CD4-positive, CD25-positive, alpha-beta regulatory T cell (primary cell): Measurements from ENCODE around the gene NLGN3. TPM values are rescaled to one million over a fixed set of nuclear protein-coding genes. Genes with fewer than 3 reads are reported as not detected.
A peak's percentile ranks its signal among the peaks of the same experiment; 100 is the strongest.

Source experiments
- ATAC-seq, 2 donors: fragments of 150-1000 bp; cut with Tn5 transposase; one replicate each; pipeline ENCODE4 v1.10.0; 2021; ENCODE audit warnings: low read depth in 2 of 2, moderate number of reproducible peaks in 2 of 2, moderate library complexity in 1 of 2
- DNase-seq, 3 donors: peaks; one replicate each; pipeline versions ENCODE4 v3.0.0 to v3.0.0-alpha.2; 2012 to 2022; ENCODE audit warnings: mixed read lengths in 1 of 3
- H3K27ac ChIP-seq: one replicate; pipeline ENCODE4 v1.7.0; 2013; ENCODE audit warnings: mild to moderate bottlenecking, low read length; ENCODE audit not compliant: insufficient read depth, poor library complexity, severe bottlenecking
- H3K27me3 ChIP-seq: one replicate; pipeline ENCODE4 v1.7.0; 2013; ENCODE audit warnings: low read length; ENCODE audit not compliant: control insufficient read depth, insufficient read depth
- H3K36me3 ChIP-seq: one replicate; pipeline ENCODE4 v1.7.0; 2013; ENCODE audit warnings: mild to moderate bottlenecking, low read length, moderate library complexity; ENCODE audit not compliant: control insufficient read depth, insufficient read depth
- H3K4me1 ChIP-seq: 2 replicates; pipeline ENCODE4 v1.7.0; 2013; ENCODE audit warnings: mild to moderate bottlenecking, low read length; ENCODE audit not compliant: insufficient read depth, control insufficient read depth, poor library complexity, severe bottlenecking
- H3K4me3 ChIP-seq: one replicate; pipeline ENCODE4 v1.7.0; 2013; ENCODE audit warnings: low read depth, mild to moderate bottlenecking, low read length, moderate library complexity
- H3K9me3 ChIP-seq, 2 experiments: 1 replicate in 1 of 2; 2 replicates in 1 of 2; pipeline ENCODE4 v1.7.0; 2013; ENCODE audit warnings: low read length in 2 of 2, mild to moderate bottlenecking in 1 of 2, moderate library complexity in 1 of 2; ENCODE audit not compliant: control insufficient read depth in 2 of 2
- H3K27ac Mint-ChIP-seq, 3 donors: one replicate each; pipeline ENCODE4 v1.8.0; 2020 to 2022; ENCODE audit warnings: mild to moderate bottlenecking in 3 of 3, mixed read lengths in 3 of 3, moderate library complexity in 2 of 3
- H3K27me3 Mint-ChIP-seq: one replicate; pipeline ENCODE4 v1.8.0; 2022; ENCODE audit warnings: mild to moderate bottlenecking, mixed read lengths
- H3K36me3 Mint-ChIP-seq: one replicate; pipeline ENCODE4 v1.8.0; 2020; ENCODE audit warnings: mixed read lengths
- H3K4me1 Mint-ChIP-seq, 4 donors: one replicate each; pipeline ENCODE4 v1.8.0; 2020 to 2022; ENCODE audit warnings: mixed read lengths in 4 of 4, mild to moderate bottlenecking in 1 of 4
- H3K4me3 Mint-ChIP-seq, 4 donors: one replicate each; pipeline ENCODE4 v1.8.0; 2020 to 2022; ENCODE audit warnings: mild to moderate bottlenecking in 4 of 4, mixed read lengths in 4 of 4, moderate library complexity in 3 of 4
- H3K9me3 Mint-ChIP-seq, 7 donors: one replicate each; pipeline ENCODE4 v1.8.0; 2020 to 2022; ENCODE audit warnings: mixed read lengths in 7 of 7, mild to moderate bottlenecking in 3 of 7, moderate library complexity in 2 of 7
- polyA plus RNA-seq, 4 donors: library from polyadenylated mRNA; unstranded; fragments of 300-500 nt; fragmentation: Illumina TruSeq; gene quantifications; one replicate each; pipeline ENCODE4 v1.2.3, GENCODE V29; 2021
- total RNA-seq: library from RNA; stranded (reverse); gene quantifications from one replicate; pipeline ENCODE4 v1.2.3, GENCODE V29; 2022

Gene NLGN3
- total and polyA plus RNA-seq, 5 donors from 2014 or later, result 0.05 to 4.4 TPM; not detected in 3

DNA sequence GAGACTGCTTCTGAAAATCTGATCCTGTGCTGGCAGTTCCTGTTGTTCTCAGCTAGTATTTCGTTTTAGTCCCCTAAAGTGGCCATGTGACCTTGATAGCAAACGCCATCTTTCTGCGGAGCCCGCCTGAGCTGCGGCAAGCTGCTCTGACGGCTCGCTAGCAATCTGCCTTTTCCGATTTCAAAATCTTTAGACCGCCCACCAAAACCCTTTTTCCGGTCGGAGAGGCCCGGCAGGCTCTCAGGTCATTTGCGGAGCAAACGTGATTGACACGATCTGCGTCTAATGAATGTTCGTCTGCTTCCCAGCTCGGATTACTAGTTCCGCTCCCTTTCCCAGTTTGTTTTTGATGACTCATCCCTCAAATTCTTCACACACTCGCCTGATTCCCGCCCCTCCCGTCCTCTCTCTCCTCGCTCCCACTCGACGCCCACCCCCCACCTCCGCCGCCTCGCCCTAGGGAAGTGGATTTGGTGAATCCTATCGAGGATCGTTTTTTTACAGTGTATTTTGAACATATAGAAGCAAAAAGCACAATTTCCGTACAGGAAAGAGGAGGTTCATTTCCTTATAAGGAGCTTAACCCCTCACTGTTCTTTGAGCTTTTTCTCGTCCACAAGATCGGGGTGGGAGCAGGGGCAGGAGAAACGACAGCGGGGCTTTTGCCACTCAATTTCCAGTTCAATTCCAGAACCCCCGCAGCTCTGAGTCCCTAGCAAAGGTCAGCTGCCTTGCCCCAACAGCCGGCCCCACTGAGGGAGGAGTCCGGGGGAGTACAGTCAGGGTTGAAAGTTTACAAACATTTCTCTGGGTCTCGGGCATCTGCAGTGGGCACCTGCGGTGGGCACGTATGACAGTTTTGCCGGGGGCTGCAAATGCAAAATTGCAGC, 37.5 kb downstream of the NLGN3 start:
- peak overlapping the region; percentile 87 for H3K4me3 ChIP-seq
- H3K27me3 ChIP-seq, result no peaks in the 10 kb centered on the region
- ATAC-seq (peak; percentile 93 to 95), DNase-seq (peak; percentile 78 to 94 (median 85))
- H3K27ac ChIP-seq, result peak overlapping the region; percentile 97
- H3K27me3 Mint-ChIP-seq, result no peaks in the 10 kb centered on the region
- H3K9me3 ChIP-seq, result no peaks in the 10 kb centered on the region
- H3K4me1 ChIP-seq, result peaks cover 19% of the 10 kb centered on the region
- H3K27ac Mint-ChIP-seq, result peak overlapping the region; percentile 98 to 99 (median 98)
- H3K9me3 Mint-ChIP-seq, result peaks cover 0 to 1% (median 0%) of the 10 kb centered on the region in 7 donors
- peaks cover 6% of the 10 kb centered on the region for H3K36me3 ChIP-seq
- peaks cover 0 to 29% (median 6%) of the 10 kb centered on the region in 4 donors for H3K4me1 Mint-ChIP-seq
- H3K4me3 Mint-ChIP-seq, result peak overlapping the region; percentile 90 to 98 (median 95)
- no peaks in the 10 kb centered on the region for H3K36me3 Mint-ChIP-seq

- H3K4me3 ChIP-seq, result peak overlapping the region; percentile 87
These were observed 38.2 kb downstream of the NLGN3 start for GRCh38 chrX:71182871-71183270.

DNA sequence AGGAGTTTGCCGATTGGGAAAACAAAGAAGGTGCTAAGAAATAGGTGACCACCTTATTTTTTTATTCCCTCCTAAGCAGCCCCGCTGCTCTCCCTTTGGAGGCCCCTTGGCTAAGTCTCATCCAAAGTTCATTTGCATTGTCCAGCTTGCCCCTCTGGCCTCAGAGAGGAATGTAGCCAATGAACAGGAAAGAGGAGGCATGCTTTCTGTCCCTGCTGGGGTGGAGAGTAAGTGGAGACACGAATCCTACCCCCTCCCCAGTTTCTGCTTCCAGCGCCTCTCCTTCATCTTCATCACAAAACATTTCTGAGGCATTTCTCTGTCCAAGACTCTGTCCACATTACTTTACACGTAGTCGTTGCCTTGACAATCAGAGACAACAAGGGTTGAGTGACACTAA, 38.7 kb downstream of the NLGN3 start:
- Mint-ChIP-seq H3K4me1 (peaks cover 0 to 29% (median 6%) of the 10 kb centered on the region in 4 donors), H3K27me3 (no peaks in the 10 kb centered on the region), H3K27ac (peak overlapping the region in 1 of 3 donors; percentile 26), H3K9me3 (peaks cover 0 to 1% (median 0%) of the 10 kb centered on the region in 7 donors), H3K4me3 (no peak overlapping the region), H3K36me3 (no peaks in the 10 kb centered on the region)
- ATAC-seq (no peak), DNase-seq (no peak)
- no peaks in the 10 kb centered on the region for H3K9me3 ChIP-seq
- peak overlapping the region; percentile 97 for H3K27ac ChIP-seq
- no peaks in the 10 kb centered on the region for H3K36me3 ChIP-seq
- peaks cover 19% of the 10 kb centered on the region for H3K4me1 ChIP-seq
- no peaks in the 10 kb centered on the region for H3K27me3 ChIP-seq
- no peak overlapping the region for H3K4me3 ChIP-seq

More at GRCh38 chrX:71182871-71183270, 38.2 kb downstream of the NLGN3 start:
- H3K4me1 ChIP-seq, result peaks cover 19% of the 10 kb centered on the region
- Mint-ChIP-seq H3K27ac (peak overlapping the region; percentile 98 to 99 (median 98)), H3K4me3 (peak overlapping the region; percentile 90 to 98 (median 95)), H3K9me3 (peaks cover 0 to 1% (median 0%) of the 10 kb centered on the region in 7 donors), H3K36me3 (no peaks in the 10 kb centered on the region), H3K4me1 (peaks cover 0 to 29% (median 6%) of the 10 kb centered on the region in 4 donors), H3K27me3 (no peaks in the 10 kb centered on the region)
- no peaks in the 10 kb centered on the region for H3K27me3 ChIP-seq
- peaks cover 2% of the 10 kb centered on the region for H3K36me3 ChIP-seq
- no peaks in the 10 kb centered on the region for H3K9me3 ChIP-seq
- peak overlapping the region; percentile 97 for H3K27ac ChIP-seq
- no peak for ATAC-seq
- no peak for DNase-seq

DNA sequence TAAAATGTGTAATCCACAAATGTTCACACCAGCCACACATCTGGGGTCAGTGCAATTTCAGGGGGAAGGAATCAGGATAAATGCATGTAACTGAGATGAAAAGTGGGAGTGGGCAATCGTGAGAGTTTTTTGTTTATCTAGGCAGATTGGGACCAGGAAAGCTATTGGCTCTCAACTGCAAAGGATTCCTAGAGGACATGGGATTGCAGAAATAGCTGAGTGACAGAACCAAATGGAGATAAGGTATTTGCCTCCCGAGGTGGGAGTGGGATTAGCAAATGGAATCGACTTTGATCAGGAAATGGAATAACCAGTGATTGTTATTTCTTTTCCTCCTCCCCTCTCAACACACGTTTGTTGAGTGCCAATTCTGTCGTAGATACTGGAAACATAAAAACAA, 39.5 kb downstream of the NLGN3 start:
- Mint-ChIP-seq H3K36me3 (no peaks in the 10 kb centered on the region), H3K27ac (no peak overlapping the region), H3K4me3 (peak overlapping the region in 2 of 4 donors; percentile 25 to 77), H3K27me3 (no peaks in the 10 kb centered on the region), H3K9me3 (peaks cover 0 to 1% (median 0%) of the 10 kb centered on the region in 7 donors), H3K4me1 (peaks cover 0 to 25% (median 6%) of the 10 kb centered on the region in 4 donors)
- DNase-seq (no peak), ATAC-seq (no peak)
- H3K4me1 ChIP-seq, result peaks cover 19% of the 10 kb centered on the region
- no peaks in the 10 kb centered on the region for H3K27me3 ChIP-seq
- no peak overlapping the region for H3K4me3 ChIP-seq
- H3K36me3 ChIP-seq, result no peaks in the 10 kb centered on the region
- H3K9me3 ChIP-seq, result no peaks in the 10 kb centered on the region
- H3K27ac ChIP-seq, result no peak overlapping the region

- no peak for ATAC-seq
- Histone ChIP-seq H3K27ac (no peak overlapping the region), H3K4me1 (peaks cover 19% of the 10 kb centered on the region), H3K9me3 (no peaks in the 10 kb centered on the region), H3K27me3 (no peaks in the 10 kb centered on the region), H3K4me3 (no peak overlapping the region), H3K36me3 (no peaks in the 10 kb centered on the region)
- Mint-ChIP-seq H3K4me3 (no peak overlapping the region), H3K9me3 (peaks cover 0 to 1% (median 0%) of the 10 kb centered on the region in 7 donors), H3K36me3 (no peaks in the 10 kb centered on the region), H3K27me3 (no peaks in the 10 kb centered on the region), H3K27ac (peak overlapping the region in 1 of 3 donors; percentile 16), H3K4me1 (peaks cover 0 to 22% (median 6%) of the 10 kb centered on the region in 4 donors)
- no peak for DNase-seq
These were observed 40.3 kb downstream of the NLGN3 start for GRCh38 chrX:71184803-71185495.

DNA sequence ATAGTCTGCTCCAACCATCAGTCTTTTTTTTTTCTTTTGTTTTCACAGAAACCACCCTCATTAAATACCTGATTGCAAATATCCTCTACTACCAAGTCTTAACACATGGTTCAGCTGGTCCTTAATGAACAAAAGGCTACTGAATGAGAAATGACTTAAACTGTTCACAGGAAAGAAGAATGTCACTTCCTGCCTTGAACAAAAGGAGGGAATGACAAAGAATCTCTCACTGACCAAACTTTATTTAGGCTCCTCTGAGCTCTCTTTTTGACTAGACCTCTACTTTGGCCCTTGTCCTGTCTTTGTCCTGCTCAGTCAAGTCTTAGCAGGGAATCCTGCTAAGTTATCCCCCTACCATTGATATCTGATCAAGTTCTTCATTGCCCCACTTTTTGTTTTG, 46.6 kb downstream of the NLGN3 start:
- Mint-ChIP-seq H3K4me3 (peak overlapping the region in 1 of 4 donors; percentile 12), H3K27me3 (no peaks in the 10 kb centered on the region), H3K4me1 (peaks cover 6 to 32% (median 14%) of the 10 kb centered on the region in 4 donors), H3K36me3 (no peaks in the 10 kb centered on the region), H3K27ac (peak overlapping the region in 2 of 3 donors; percentile 1 to 57), H3K9me3 (no peaks in the 10 kb centered on the region)
- Histone ChIP-seq H3K36me3 (no peaks in the 10 kb centered on the region), H3K27ac (no peak overlapping the region), H3K4me3 (no peak overlapping the region), H3K4me1 (peaks cover 4% of the 10 kb centered on the region), H3K9me3 (no peaks in the 10 kb centered on the region), H3K27me3 (no peaks in the 10 kb centered on the region)
- no peak for ATAC-seq
- no peak for DNase-seq

GRCh38 chrX:71195964-71196649, 51.5 kb downstream of the NLGN3 start:
- Mint-ChIP-seq H3K4me3 (peak overlapping the region; percentile 90 to 92 (median 90)), H3K36me3 (no peaks in the 10 kb centered on the region), H3K9me3 (no peaks in the 10 kb centered on the region), H3K27ac (peak overlapping the region; percentile 72 to 94 (median 92)), H3K27me3 (peaks cover 4% of the 10 kb centered on the region), H3K4me1 (peaks cover 10 to 44% (median 16%) of the 10 kb centered on the region in 4 donors)
- H3K4me1 ChIP-seq, result peaks cover 9% of the 10 kb centered on the region
- no peaks in the 10 kb centered on the region for H3K36me3 ChIP-seq
- H3K9me3 ChIP-seq, result no peaks in the 10 kb centered on the region
- peak overlapping the region; percentile 59 for H3K27ac ChIP-seq
- DNase-seq, result peak in 2 of 3 donors; percentile 53 to 59
- H3K4me3 ChIP-seq, result peak overlapping the region; percentile 95
- peak; percentile 72 to 73 for ATAC-seq
- H3K27me3 ChIP-seq, result no peaks in the 10 kb centered on the region
